Measurements from ENCODE around the gene MARCHF10.
"Not testable (repeated sequence)": the region's sequence is repeated elsewhere in the genome, so short reads cannot be mapped to it uniquely, and the experiment has no call there.

Gene MARCHF10

DNA sequence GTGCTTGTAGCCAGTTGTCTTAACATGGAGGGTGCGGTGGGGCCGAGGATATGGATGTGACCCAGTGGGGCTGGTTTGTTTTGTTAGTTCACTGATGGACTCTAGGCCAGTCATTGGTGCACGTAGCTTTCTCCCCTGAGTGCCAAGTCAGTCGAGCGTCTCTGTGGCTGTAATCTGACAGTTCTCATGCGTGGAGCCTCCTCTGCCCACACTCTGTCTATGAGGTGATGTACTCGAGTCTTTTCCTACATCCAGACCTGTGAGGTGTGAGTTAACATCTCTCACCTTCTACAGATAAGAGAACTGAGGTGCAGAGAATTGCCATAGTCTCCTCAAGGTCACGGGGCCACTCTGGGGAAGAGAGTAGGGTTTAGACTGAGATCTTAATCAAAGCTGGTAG lies 90.2 kb downstream of the MARCHF10 start:
- no peak for DNase-seq (ENCODE audit: low read depth)

DNA sequence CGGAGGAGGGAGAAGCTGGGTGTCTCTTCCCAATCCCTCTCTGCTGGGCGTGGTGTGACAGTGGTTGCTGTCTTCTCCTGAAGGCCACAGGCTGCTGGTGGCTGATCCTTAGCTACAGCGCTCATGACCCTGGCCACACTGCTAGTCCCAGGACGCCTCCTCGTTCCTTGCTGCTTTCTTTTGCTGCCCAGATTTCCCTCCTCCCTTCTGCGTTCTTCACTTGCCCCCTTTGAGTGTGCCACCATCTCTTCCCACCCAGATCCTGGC lies 90.6 kb downstream of the MARCHF10 start:
- no peak for DNase-seq (ENCODE audit: low read depth)

DNA sequence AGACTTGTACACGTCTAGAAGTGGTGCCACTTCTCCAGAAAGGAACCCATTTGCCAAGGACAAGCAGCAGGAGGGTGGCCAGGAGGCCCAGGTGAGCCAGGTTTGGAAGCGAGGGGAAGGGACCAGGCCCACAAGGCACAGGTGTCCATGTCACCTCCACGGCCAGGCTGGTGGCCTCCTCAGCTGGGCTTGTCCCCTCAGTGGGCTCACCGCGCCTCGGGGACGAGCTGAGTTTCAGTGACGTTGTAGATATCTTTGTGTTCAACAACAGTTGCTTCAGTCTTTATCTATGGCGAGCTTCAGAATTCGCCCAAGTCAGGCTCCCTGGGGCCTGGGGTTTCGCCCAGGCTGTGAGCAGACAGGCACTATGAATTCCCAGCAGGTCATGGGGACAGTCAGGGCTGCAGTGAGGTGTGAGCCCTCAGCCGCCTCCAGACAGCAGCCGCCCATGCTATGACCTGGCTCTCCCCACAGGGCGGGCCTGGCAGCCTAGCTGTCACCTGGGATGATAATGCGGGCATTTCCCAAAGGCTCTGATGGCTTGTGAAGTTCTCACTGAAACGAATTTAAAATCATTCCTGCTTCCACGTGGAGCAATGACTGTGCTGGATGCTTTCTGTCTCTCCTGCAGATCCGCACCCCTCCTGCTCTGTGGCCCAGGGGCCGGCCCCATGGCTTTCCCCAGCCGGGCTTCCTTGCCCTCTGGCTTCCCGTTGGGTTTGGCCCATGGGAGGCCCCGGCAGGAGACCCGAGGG lies 91.1 kb downstream of the MARCHF10 start:
- DNase-seq (ENCODE audit: low read depth) = no peak

DNA sequence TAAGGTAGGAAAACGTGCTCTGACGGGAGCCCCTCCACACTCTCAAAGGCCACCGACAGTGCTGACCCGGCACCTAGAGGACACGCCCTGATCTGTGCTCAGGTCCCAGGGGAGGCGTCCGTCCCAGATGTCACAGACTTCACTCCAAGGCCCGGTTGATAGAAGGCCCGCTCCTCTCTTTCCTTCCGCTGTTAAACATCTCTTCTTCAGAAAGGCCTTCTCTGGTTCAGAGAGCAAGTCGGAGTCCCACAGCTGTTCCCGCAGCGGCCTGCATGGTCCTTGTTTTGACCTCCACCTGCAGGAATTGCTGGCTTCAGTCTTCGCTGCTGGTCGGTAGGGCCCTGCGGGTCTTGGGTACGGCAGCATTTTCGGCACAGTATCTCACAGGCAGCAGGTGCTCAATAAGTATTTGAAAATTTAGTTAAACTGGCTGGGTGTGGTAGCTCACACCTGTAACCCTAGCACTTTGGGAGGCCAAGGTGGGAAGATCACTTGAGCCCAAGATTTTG lies 92.2 kb downstream of the MARCHF10 start:
- DNase-seq (ENCODE audit: low read depth) = no peak

DNA sequence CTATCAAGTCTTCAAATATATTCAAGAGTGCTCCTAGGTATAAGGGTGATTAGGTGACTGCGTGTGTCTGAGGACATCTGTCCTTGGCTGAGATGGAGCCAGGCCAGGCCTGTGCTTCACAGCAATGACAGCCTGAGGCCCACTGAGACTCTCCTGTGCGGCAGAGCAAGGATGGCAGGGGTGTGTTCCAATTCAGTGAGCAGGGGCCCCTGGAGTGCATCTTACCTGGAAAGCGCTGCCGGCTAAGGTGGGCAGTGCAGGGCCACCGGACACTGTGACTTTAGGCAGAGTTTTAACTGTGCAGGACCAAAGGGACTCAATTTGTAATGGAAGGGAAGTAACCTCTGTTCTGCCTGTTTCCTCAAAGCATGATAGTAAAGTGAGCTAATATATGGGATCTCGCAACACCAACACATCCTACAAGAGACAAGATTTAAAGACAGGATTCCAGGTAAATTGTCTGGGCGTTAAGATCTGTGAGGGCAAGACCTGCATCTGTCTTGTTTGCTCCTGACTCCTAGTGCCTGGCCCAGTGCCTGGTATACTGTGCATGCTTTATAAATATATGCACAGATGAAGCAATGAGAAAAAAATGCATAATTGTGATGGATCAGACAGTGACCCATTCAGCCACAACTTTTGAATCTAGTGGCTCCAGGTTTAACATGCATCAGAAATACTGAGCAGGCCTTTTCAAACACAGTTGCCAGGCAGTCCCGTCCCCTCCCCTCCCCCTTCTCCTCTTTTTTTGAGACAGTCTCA lies 93.9 kb downstream of the MARCHF10 start:
- DNase-seq (ENCODE audit: low read depth) = no peak

DNA sequence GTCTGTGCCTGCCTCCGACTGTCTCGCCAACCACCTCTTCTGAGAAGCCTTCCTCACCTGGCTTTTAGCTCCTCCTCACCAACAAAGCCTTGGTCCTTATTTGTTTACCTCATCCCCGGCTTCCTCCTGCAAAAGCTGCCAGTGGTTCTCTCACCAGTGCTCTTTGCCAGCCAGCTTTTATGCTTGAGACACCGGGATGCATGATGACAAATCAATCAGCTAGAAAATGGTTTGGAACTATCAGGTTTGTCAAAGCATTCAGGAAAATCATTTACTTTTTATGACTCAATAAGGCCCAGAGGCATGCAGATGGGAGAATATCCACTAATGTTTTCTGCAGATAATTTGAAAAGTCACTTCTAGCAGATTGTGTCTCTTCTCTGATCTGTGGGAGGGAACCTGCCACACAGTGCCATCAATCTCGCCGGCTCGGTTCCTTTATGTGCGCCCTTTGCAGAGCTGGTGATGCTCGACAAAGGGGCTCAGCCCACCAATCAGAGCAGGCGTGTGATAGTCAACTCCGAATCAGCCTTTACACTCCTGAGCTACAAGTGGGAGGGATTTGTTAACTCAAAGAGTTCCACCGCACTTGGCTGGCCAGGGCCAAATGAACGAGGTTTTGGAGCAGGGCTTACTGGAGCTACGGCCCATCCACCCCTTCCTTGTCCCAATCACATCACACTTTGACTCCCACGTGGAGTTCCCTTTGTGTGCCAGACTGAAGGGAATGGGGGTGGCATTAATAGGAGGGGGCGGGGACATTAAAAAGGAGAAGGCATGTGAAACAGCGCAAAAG lies 94.8 kb downstream of the MARCHF10 start:
- no peak for DNase-seq (ENCODE audit: low read depth)

DNA sequence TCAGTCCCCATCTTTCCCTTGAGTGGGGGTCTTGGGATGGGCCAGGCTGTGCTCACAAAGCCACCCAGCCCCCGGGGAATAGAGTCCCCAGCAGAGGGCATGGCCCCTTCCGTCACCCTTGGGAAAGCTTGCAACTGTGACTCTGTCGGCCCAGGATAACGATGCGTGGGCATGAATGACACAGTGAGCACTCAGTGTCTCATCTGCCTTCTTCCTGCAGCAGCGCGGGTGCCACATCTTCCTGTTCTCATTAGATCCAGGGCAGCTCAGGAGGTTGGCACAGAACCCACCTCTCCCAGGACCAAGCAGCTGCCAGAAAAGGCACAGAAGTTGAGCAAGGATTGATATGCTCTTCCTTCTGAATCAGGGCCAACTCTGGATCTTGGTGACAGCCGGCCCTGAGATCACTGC lies 95.9 kb downstream of the MARCHF10 start:
- no peak for DNase-seq (ENCODE audit: low read depth)

DNA sequence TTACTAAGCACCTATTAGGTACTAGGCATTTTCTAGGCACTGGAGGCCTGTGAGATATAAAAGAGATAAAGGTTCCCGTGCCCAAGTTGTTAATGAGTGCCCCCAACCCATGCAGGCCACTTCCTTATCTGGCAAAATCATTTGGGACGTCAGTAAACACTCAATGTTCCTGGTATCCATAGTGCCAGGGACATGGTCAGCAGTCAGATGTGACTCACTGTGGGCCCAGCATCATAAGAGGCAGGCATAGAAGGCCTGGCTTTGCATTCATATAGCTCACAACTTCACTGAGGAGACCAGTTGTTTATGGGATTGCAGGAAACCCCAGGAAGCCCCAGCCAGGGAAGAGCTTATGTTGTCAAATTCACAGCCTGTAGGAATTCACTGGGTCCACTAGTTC lies 99.5 kb downstream of the MARCHF10 start:
- no peak for DNase-seq (ENCODE audit: low read depth)

DNA sequence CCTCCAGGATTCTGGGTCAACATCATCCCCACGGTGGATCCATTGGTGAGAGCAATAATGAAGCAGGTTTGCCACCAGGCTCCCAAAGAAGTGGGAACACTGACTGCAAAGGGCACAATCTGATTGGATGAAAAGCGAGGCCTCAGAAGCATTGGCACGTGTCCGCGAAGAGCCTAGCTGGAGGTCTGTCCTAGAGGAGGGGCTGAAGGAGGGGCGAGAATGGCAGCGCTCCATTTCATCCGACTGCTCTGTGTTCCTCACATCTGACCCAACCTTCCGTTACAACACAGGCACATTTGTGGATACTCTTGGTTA lies 100.7 kb downstream of the MARCHF10 start:
- no peak for DNase-seq (ENCODE audit: low read depth)

DNA sequence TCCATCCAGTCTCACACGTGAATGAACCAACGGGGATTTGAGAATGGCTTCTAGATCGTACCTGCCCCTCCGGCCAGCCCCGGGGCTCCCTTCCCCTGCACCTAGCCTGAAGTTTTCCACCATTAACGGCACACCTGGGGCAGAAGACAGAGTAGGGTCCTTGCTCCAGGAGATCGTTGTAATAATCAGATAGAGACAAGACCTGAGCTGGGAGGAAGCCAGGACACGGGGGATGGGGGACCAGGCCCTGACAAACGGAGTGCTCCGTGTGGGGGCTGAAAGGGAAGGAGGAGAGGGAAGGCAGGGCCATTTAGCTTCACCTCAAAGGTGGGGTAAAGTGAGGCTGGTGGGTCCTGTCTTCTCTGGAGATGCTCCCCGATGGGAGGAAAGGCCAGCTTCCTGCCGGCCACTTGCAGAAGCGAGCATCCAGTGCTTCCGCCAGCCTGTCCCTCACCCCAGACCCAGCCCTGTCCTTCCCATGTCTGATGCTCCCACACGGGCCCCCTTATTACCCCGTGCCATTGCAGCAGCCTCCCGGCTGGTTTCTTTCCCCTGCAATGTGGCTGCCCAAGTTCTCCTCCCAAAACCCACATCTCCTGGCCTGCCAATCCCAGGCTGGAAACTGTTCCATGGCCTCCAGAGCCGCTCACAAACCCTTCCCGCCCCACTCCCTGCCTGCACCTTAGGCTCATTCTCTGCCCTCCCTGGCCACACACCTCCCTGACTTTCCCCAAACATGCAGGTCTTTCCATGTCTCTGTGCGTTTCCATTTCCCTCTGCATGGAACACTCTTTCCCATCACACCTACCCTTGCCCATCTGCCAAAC lies 101.3 kb downstream of the MARCHF10 start:
- DNase-seq (ENCODE audit: low read depth) = no peak

DNA sequence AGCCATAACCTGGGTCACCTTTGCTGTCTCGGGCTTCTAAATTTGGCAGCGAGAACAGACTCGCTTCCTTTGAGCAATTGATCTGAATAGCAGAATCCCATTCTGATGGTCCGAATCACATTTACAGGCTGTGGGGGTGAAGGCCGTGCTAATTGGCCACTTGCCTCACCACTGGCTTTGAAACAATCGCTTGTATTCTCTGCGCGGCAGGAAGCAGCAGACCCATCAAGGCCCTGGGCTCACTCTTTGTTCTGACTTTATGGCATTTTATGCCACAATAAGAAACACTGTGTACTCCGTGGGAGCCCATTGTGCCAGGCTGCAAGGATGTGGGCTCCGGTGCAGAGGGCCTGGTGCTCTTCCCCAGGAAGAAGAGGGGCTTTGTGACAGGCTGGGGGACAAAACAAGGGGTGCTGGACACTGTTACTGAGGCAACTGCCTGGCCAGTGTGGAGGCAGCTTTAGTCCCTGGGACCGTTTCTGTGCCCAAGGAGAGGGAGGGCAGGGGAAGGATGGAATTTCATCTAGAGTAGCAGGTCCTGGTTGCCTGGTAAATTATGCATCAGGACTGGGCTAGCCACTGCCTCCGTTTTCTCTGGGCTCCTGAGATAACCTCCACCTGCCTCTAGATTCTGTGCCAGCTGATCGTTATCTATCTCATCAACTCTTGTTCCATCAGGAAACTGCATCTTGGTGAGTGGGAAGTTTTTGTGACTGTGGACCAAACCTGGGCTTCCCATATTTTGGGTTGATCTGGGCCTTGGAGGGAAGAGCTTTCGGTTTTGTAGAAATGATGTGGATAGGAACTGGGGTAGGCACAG lies 102.1 kb downstream of the MARCHF10 start:
- no peak for DNase-seq (ENCODE audit: low read depth)

DNA sequence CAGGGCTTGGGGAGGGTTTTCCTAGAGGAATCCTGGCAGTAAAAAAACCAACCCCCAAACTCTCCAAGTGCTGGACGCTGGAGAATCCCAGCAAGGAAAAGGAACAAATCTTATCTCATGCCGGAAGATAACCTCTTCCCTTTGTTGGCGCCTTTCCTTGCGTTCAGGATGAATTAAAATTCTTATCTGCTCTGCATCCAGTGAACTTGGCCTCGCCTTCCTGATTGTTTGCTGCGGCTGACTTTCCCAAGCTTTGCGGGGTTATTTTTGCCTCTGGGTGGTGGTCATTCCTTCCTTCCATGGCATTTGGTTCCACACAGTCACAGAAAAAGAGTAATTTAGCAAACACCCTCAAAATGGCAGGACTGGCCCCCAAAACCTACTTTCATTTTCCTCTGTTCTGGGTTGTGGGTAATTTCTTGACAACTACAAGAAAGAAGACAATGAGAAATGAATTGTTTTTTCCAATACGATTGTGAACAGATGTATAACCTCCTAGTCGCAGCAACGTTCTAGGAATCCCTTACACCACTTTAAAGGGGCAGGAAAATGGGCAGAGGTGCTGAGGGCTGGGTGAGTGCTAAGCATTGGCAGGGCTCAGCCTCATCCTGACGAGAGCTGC lies 102.8 kb downstream of the MARCHF10 start:
- no peak for DNase-seq (ENCODE audit: low read depth)

DNA sequence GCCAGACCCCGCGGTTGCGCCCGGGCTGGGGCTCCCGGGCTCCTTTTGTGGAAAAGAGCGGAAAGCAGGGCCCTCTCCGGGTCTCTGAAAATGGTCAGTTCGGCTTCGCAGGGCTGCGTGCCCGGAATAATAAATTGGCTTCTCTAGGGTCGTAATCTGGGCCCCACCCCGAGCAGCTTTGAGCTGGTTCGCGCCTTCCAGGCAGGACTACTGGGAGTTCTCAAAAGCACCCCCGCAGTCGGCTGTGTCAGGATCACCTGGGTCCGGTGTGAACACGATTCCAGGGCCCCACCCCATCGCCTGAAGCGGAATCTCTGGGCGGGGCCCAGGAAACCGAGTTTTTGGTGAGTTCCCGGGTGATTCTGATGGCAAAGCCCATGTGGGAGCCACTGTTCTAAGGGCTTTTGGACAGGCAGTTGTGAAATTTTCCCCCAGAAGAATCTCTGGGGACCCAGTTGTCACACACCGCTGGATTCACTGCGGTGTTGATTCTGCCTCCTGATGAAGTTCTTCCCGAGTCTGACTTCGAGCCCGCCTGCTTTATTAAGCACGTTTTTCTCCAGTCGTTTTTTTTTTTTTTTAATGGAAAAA lies 103.6 kb downstream of the MARCHF10 start:
- no peak for DNase-seq (ENCODE audit: low read depth)

DNA sequence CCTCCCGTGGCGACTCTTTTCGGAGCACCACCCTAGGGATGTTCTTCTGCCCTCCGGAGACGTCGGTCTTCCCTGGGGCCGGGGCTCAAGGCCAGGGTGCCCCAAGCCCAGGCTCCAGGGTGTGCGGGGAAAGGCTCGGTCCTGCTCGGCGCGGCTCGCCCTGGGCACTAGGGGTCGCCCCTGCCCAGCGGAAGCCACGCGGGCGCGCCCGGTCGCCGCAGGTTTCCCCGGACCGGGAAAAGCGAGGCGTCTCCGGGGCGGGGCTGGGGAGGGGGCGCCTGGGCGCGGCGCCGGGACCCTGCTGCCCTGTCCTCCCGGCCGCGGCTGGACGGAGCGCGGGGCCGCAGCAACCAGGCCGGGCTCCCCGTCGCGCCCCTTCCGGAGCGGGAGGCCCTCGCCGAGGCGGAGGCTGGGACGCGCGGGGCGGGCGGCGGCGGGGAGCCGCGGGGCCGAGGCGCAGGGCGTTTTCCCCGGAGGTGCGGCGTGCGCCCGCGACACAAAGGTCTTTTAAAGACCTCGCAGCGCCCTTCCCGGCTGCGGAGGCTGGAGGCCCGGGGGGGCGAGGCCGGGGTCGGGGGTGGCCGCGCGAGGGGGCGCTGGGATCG lies 104.2 kb downstream of the MARCHF10 start:
- DNase-seq (ENCODE audit: low read depth) = peak; percentile 61

DNA sequence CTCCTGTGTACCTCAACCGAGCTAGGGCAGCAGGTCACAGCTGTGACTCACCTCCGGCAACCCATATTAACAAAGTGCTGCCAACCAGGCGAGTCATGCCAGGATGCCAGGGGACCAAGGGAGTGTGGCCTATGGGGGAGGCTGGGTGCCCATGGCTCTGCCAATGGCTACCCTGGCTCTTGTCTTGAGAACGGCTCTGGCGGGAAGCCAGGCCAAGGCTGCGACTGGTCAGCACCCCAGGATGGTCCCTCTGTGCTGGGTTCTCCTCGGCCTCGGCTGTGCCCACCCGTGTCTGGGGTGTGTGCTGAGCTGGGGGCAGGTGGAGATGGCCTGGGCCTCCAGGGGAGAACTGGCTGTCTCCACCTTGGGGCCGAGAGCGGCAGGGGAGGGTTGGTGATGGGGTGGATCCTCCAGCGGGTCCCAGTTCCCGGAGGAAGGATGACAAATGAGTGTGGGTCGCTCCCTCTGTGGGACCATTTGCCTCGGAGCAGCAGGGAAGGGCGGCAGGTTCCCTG lies 104.8 kb downstream of the MARCHF10 start:
- DNase-seq (ENCODE audit: low read depth) = no peak

DNA sequence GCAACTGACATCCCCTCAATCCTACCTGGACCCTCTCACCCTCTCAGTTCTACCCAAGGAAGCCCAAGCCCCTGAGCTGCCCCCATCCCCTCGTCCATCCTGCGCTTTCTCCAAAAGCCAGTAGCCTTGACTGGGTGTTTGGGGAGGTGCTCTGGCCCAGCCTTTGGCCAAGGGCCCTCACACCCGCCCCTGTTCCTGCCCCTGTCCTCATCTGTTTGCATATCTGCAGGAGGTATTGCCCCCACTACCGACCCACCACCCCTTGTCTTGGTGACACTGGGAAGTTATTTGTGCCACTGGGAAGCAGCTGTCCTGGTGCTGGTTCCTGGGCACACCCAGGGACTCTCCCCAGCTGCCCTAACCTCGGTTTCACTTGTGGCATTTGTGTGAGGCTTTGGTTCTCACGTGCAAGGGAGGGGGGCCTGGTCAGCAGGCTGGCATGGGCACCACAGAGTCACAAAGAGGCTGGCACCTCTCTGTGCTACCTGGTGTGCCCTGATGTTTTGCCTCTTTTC lies 105.3 kb downstream of the MARCHF10 start:
- DNase-seq (ENCODE audit: low read depth) = no peak

DNA sequence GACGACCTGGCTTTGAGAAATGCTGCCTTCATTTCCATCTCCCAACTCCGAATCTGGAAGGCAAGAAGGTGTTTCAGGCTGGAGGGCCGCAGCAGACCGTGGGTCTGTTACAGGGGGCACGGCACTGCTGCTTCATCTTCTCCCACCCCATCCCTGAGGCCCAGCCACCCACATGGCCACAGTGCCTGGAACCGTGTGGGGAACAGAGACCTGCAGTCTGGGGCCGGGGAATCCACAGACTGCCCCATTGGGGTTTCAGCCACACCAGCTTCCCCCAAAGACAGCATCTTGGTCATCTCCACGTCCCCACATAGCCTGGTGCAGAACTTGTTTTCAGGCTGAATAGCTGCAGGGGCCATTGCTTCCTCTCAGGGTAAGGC lies 106.4 kb downstream of the MARCHF10 start:
- no peak for DNase-seq (ENCODE audit: low read depth)

DNA sequence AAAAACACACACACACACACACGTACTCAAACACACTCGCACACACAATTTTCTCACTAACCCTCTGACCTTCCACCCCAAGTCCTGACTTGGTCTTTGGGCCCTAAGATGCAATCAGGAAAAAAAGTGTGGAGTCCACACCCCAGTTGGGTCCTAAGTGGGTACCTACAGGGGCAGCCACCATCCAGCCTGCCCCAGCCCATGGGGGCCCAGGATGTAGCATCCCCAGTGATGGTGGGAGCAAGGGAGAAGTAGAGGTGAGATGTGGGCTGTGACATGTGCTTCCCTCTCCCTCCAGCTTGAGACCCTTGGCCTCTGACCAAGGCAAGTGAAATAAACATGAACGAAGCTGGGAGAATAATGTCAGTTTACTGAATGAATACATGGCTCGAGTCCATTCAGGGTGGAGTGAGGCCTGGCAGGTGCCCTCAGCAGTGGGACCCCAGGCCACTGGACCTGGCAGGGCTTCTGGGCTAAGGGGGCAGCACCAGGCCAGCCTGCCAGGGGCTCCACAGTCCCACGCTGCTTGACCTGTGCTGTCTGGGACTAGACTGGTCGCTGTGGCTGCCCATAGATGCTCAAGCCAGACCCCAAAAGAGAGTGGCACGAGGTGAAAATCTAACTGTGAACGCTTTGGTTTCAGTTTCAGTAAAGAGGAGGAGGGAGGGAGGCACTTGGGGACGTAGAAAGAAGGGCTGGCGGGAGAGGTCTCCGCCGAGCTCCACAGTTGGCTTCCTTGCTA lies 107.0 kb downstream of the MARCHF10 start:
- DNase-seq (ENCODE audit: low read depth) = no peak

DNA sequence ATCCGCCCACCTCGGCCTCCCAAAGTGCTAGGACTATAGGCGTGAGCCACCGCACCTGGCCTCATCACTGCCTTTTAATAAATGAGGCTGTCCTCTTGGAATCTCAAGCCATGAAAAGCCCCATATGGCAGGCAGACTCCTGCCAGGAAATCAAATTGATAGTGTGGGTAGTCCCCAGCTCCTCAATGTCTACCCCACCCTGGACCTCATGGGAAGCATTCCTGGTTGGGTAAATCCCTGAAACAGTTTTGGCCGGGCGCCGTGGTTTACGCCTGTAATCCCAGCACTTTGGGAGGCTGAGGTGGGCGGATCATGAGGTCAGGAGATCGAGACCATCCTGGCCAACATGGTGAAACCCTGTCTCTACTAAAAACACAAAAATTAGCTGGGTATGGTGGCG lies 109.7 kb downstream of the MARCHF10 start:
- DNase-seq (ENCODE audit: low read depth) = not testable (repeated sequence)

Data from stimulated activated CD8-positive, alpha-beta memory T cell treated with anti-CD3 and anti-CD28 coated beads, Interleukin-4, amount 100 ng/mL, for 24 hours (primary cell).